Nephron progenitor cell (in vitro differentiated cells): ENCODE results near the gene DRAXIN.
A peak's percentile ranks its signal among the peaks of the same experiment; 100 is the strongest.

Source experiments
- DNase-seq: peaks from one replicate; pipeline ENCODE4 v3.0.0; 2021
- H3K27ac Mint-ChIP-seq: 2 replicates; pipeline ENCODE4 v1.8.0; 2021; ENCODE audit warnings: mild to moderate bottlenecking, moderate library complexity, mixed read lengths
- H3K27me3 Mint-ChIP-seq: 2 replicates; pipeline ENCODE4 v1.8.0; 2021; ENCODE audit warnings: mild to moderate bottlenecking, low read depth, mixed read lengths; ENCODE audit not compliant: poor library complexity
- H3K36me3 Mint-ChIP-seq: 2 replicates; pipeline ENCODE4 v1.8.0; 2021; ENCODE audit warnings: low read depth, mixed read lengths
- H3K4me1 Mint-ChIP-seq: 2 replicates; pipeline ENCODE4 v1.8.0; 2021; ENCODE audit warnings: mixed read lengths
- H3K4me3 Mint-ChIP-seq: 2 replicates; pipeline ENCODE4 v1.8.0; 2021; ENCODE audit warnings: mild to moderate bottlenecking, moderate library complexity, mixed read lengths
- H3K9me3 Mint-ChIP-seq: 2 replicates; pipeline ENCODE4 v1.8.0; 2021; ENCODE audit warnings: mild to moderate bottlenecking, moderate library complexity, mixed read lengths
- TF ChIP-seq, protein P1 (sequence below): fragments of 200-600 bp; sonication (generic); IDR thresholded peaks from 2 replicates; pipeline ENCODE4 v1.5.0; 2021; ENCODE audit warnings: antibody characterized with exemption

The DRAXIN gene

DNA sequence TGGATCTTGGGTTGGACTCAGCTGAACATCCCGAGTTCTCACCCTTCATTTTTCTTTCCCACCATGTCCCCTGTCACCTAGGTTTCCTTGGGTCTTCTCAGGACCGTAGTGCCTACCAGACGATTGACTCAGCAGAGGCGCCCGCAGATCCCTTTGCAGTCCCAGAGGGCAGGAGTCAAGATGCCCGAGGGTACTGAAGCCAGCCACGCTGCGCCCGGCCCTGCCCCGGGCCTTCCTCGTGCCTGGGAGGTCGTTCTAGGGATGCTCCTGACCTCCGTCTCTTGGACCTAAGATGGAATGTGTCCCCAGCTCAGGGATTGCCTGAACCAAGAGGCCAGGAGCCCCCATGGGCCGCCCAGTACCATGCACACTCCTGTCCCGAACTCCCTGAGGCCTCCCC is 58.5 kb downstream of the DRAXIN start:
- peaks cover 6% of the 10 kb centered on the region for H3K36me3 Mint-ChIP-seq
- TF ChIP-seq, protein P1, sequence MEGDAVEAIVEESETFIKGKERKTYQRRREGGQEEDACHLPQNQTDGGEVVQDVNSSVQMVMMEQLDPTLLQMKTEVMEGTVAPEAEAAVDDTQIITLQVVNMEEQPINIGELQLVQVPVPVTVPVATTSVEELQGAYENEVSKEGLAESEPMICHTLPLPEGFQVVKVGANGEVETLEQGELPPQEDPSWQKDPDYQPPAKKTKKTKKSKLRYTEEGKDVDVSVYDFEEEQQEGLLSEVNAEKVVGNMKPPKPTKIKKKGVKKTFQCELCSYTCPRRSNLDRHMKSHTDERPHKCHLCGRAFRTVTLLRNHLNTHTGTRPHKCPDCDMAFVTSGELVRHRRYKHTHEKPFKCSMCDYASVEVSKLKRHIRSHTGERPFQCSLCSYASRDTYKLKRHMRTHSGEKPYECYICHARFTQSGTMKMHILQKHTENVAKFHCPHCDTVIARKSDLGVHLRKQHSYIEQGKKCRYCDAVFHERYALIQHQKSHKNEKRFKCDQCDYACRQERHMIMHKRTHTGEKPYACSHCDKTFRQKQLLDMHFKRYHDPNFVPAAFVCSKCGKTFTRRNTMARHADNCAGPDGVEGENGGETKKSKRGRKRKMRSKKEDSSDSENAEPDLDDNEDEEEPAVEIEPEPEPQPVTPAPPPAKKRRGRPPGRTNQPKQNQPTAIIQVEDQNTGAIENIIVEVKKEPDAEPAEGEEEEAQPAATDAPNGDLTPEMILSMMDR: no peak
- H3K27ac Mint-ChIP-seq: peak overlapping the region; percentile 74
- peaks cover 32% of the 10 kb centered on the region for H3K4me1 Mint-ChIP-seq
- no peak overlapping the region for H3K4me3 Mint-ChIP-seq
- DNase-seq: no peak
- no peaks in the 10 kb centered on the region for H3K27me3 Mint-ChIP-seq
- H3K9me3 Mint-ChIP-seq: no peaks in the 10 kb centered on the region

DNA sequence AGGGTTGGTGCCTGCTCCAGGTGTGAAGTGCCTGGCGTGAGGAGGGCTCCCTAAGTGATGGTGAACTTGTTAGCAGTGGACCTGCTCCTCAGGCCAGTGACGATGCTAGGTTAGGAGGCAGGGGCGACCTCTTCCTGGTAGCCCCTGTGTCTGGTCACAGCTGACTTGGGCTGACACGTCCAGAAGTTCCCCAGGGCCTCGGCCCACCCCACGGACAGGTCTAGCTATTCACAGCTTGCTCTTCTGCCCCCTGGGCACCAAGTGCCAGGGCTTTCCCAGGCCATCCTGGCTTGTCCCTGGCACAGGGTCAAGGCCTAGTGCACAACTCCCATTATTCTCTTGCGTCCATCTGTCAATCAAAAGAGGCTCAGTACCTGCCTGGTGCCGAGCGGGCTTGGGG is 59.6 kb downstream of the DRAXIN start:
- Mint-ChIP-seq H3K27me3 (peaks cover 4% of the 10 kb centered on the region), H3K36me3 (peaks cover 6% of the 10 kb centered on the region), H3K27ac (no peak overlapping the region), H3K4me1 (peaks cover 32% of the 10 kb centered on the region), H3K4me3 (no peak overlapping the region), H3K9me3 (peaks cover 4% of the 10 kb centered on the region)
- DNase-seq: no peak
- TF ChIP-seq, protein P1: no peak

DNA sequence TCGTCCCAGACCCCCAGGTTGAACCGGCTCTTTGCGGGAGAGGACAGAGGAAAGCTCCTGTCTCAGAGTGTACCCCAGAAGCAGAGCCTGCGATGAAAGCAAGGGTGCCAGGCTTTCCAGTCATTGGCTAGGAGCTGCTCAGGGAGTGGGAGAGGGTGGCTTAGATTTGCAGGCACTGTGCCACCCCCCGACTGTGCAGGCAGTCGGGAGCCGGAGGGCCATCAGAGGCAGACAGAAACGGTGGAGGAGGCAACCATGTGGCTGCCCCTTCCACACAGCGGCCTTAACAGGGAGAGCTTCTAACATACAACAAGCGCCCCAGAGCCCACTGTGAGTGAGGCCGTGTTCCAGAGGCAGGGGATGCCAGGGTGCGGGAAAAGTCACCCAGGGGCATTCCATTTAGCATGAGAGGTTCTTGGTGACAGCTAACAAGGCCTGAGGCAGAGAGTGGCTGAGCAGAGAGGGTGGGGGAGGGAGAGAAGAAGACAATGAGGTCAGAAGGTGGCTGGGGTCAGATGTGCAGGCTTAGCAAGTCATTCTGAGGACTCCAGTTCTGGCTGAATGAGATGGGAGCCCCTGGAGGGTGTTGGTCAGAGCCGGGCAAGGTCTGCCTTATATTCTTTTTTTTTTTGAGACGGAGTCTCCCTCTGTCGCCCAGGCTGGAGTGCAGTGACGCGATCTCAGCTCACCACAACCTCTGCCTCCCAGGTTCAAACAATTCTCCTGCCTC is 61.0 kb downstream of the DRAXIN start:
- H3K9me3 Mint-ChIP-seq: peaks cover 17% of the 10 kb centered on the region
- H3K27me3 Mint-ChIP-seq: peaks cover 7% of the 10 kb centered on the region
- peaks cover 32% of the 10 kb centered on the region for H3K4me1 Mint-ChIP-seq
- peak overlapping the region; percentile 77 for H3K27ac Mint-ChIP-seq
- no peak for DNase-seq
- TF ChIP-seq, protein P1: no peak
- H3K36me3 Mint-ChIP-seq: no peaks in the 10 kb centered on the region
- H3K4me3 Mint-ChIP-seq: peak overlapping the region; percentile 65

DNA sequence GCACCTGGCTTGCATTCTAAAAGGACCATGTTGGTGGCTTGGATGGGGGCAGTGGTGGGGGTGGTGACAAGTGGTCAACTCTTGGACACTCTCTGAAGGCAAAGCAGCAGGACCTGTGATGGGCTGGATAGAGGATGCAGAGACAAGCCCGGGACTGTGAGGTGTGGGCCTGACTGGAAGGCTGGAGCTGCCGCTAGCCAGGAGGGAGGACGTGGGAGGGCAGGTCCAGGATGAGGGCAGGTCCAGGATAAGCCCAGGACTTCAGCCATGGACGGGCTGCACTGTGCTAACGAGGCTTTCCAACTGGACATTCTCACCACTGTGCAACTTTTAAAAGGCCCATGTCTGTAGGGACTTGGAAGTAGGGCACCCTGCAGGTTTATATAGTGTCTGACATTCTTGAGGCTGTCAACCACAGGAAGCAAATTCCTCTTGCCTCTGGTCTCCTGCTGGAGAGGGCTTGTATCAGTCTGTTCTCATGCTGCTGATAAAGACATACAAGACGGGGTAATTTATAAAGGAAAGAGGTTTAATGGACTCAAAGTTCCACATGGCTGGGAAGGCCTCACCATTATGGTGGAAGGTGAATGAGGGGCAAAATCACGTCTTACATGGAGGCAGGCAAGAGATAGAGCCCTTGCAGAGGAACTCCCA is 62.2 kb downstream of the DRAXIN start:
- H3K4me3 Mint-ChIP-seq: peak overlapping the region; percentile 34
- peaks cover 24% of the 10 kb centered on the region for H3K9me3 Mint-ChIP-seq
- H3K27ac Mint-ChIP-seq: peak overlapping the region; percentile 77
- DNase-seq: no peak
- TF ChIP-seq, protein P1: no peak
- peaks cover 32% of the 10 kb centered on the region for H3K4me1 Mint-ChIP-seq
- H3K36me3 Mint-ChIP-seq: no peaks in the 10 kb centered on the region
- H3K27me3 Mint-ChIP-seq: peaks cover 15% of the 10 kb centered on the region

DNA sequence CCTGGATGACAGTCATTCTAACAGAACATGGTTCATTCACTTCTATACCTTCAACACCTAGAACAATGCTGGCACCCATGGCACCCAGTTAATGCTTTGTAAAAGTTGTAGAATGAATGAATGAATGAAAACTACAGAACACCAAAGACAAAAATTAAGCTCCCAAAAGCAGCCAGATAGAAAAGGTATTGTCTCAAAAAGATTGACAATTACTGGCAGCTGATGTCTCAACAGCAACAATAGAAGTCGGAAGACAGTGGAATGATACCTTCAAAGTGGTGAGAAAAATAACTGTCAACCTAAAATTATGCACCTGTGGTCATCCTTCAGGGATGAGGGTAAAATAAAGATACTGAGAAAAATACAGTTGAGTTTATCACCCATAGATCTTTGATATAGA is 65.5 kb downstream of the DRAXIN start:
- H3K4me3 Mint-ChIP-seq: no peak overlapping the region
- H3K27me3 Mint-ChIP-seq: peaks cover 43% of the 10 kb centered on the region
- no peak overlapping the region for H3K27ac Mint-ChIP-seq
- H3K4me1 Mint-ChIP-seq: peaks cover 25% of the 10 kb centered on the region
- H3K9me3 Mint-ChIP-seq: peaks cover 24% of the 10 kb centered on the region
- TF ChIP-seq, protein P1: no peak
- DNase-seq: no peak
- no peaks in the 10 kb centered on the region for H3K36me3 Mint-ChIP-seq
